ENCODE measurements around the gene RAI1. TPM values are rescaled to one million over a fixed set of nuclear protein-coding genes. Genes with fewer than 3 reads are reported as not detected.

Gene RAI1
- total RNA-seq, 1 donor from 2014 or later = 38.1 TPM

- no peaks in the 10 kb centered on the region for H3K36me3 ChIP-seq
- no peak for TF ChIP-seq CTCF (IDR thresholded peaks at IDR 0.05)
- ATAC-seq (no peak), DNase-seq (no peak)
- no peaks in the 10 kb centered on the region for H3K9me3 ChIP-seq
- H3K4me3 ChIP-seq = peak overlapping the region; percentile 54
- peak overlapping the region; percentile 36 for H3K27ac ChIP-seq
- peaks cover 56% of the 10 kb centered on the region for H3K4me1 ChIP-seq
- intact Hi-C loops (cut with DNase I) = no loop called here
- H3K27me3 ChIP-seq = no peaks in the 10 kb centered on the region
Measured at GRCh38 chr17:17725011-17725751, 43.9 kb downstream of the RAI1 start.

GRCh38 chr17:17725752-17726457 is 44.6 kb downstream of the RAI1 start:
- Histone ChIP-seq H3K4me1 (peaks cover 61% of the 10 kb centered on the region), H3K9me3 (no peaks in the 10 kb centered on the region), H3K27me3 (no peaks in the 10 kb centered on the region), H3K4me3 (no peak overlapping the region), H3K27ac (no peak overlapping the region), H3K36me3 (no peaks in the 10 kb centered on the region)
- no peak for TF ChIP-seq CTCF (IDR thresholded peaks at IDR 0.05)
- ATAC-seq (peak; percentile 11), DNase-seq (no peak)
- intact Hi-C loops (cut with DNase I) = no loop called here

- ATAC-seq = no peak
- intact Hi-C loops (cut with DNase I) = no loop called here
- Histone ChIP-seq H3K4me3 (no peak overlapping the region), H3K27ac (no peak overlapping the region), H3K27me3 (no peaks in the 10 kb centered on the region), H3K4me1 (peaks cover 61% of the 10 kb centered on the region), H3K9me3 (no peaks in the 10 kb centered on the region), H3K36me3 (no peaks in the 10 kb centered on the region)
- DNase-seq = no peak
- TF ChIP-seq CTCF (IDR thresholded peaks at IDR 0.05) = no peak
Measured at GRCh38 chr17:17726458-17727060, 45.3 kb downstream of the RAI1 start.

- intact Hi-C loops (cut with DNase I) = no loop called here
- ATAC-seq (no peak), DNase-seq (no peak)
- H3K9me3 ChIP-seq = no peaks in the 10 kb centered on the region
- H3K36me3 ChIP-seq = no peaks in the 10 kb centered on the region
- TF ChIP-seq CTCF (IDR thresholded peaks at IDR 0.05) = no peak
- no peaks in the 10 kb centered on the region for H3K27me3 ChIP-seq
- H3K4me1 ChIP-seq = peaks cover 57% of the 10 kb centered on the region
- H3K27ac ChIP-seq = no peak overlapping the region
- no peak overlapping the region for H3K4me3 ChIP-seq
Measured at GRCh38 chr17:17727111-17727659, 45.9 kb downstream of the RAI1 start.

- no peak for TF ChIP-seq CTCF (IDR thresholded peaks at IDR 0.05)
- Histone ChIP-seq H3K4me3 (no peak overlapping the region), H3K27me3 (no peaks in the 10 kb centered on the region), H3K36me3 (no peaks in the 10 kb centered on the region), H3K27ac (no peak overlapping the region), H3K4me1 (peaks cover 47% of the 10 kb centered on the region), H3K9me3 (no peaks in the 10 kb centered on the region)
- DNase-seq (no peak), ATAC-seq (no peak)
- intact Hi-C loops (cut with DNase I) = no loop called here
Measured at GRCh38 chr17:17728146-17728545, 46.9 kb downstream of the RAI1 start.
